OCI-M2 (cell line): ENCODE measurements around the gene HPN.
"Not testable (repeated sequence)": the region's sequence is repeated elsewhere in the genome, so short reads cannot be mapped to it uniquely, and the experiment has no call there.

ENCODE experiments used
- DNase-seq: peaks from one replicate; lab custom pipeline; 2025; ENCODE audit not compliant: unreplicated experiment; lab: John Stamatoyannopoulos, UW

Gene HPN

GRCh38 chr19:35027009-35027408 lies 14.5 kb upstream of the HPN start:
- no peak for DNase-seq

DNA sequence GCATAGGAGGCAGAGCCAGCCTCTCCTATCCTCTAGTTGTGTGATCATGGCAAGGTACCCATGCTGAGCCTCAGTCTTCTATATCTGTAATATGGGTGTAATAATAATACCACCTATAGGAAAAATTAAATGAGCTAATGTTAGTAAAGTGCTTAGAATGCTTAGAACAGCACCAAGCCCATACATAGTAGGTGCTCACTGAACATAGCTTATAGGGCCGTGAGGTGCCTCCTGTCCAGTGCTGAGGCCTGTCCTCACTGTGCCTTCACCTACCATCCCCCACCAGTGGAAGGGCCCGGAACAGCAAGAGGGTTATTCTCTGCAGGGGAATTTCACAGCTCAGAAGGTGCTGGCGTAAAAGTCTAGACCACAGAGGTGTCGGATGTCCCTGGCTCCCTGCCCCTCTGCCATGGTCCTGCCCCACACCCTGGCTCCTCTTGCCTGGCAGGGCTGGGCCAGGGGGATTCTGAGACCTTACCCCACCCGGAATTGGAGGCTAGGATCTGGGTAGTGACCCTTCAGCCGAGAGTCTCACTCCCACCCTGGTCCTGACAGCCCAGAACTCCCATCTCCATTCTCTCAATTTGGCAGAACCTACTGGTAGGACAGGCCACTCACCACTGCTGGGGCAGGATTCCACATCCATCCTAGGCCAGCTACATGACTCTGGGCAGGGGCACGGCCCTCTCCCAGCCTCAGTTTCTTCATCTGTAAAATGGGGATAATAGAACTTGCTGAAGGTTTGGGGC lies 13.5 kb upstream of the HPN start:
- no peak for DNase-seq

GRCh38 chr19:35028600-35028885 lies 13.0 kb upstream of the HPN start:
- DNase-seq, result not testable (repeated sequence)

DNA sequence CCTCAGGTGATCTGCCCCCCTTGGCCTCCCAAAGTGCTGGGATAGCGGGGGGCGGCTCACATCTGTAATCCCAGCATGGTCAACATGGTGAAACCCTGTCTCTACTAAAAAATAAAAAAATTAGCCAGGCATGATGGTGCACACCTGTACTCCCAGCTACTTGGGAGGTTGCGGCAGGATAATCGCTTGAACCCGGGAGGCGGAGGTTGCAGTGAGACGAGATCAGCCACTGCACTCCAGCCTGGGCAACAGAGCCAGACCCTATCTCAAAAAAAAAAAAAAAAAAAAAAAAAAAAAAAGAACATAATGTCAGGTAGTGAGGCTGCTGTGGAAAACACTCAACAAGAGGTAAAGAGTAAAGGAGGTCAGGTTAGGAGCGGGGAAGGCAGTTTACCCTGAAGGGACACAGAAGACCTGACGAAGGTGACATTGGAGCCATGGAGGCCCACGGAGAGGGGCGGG lies 12.2 kb upstream of the HPN start:
- DNase-seq, result not testable (repeated sequence)

DNA sequence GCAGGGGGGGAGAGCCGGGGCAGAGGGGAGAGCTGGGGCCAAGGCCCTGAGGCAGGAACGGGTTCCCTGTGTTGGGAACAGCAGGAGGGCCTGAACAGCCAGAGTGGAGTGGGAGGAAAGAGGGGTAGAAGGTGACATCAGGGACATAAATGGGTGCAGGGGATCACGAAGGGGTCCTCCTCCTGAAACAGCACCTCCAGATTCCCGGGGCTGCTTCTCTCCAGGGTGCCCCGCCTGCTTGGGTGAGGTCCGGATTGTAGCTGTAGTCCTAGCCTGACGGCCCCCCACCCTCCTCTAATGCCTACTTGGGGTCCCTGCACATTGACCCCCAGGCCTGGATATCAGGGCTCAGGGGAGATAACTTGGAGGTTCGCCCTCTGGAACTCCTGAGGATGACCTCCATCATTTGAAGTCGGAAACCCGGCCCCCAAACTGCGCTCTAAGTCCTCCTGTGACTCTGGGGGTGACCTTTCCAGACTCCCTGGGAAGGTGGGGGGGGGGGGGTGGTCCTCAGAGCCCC lies 11.7 kb upstream of the HPN start:
- no peak for DNase-seq

DNA sequence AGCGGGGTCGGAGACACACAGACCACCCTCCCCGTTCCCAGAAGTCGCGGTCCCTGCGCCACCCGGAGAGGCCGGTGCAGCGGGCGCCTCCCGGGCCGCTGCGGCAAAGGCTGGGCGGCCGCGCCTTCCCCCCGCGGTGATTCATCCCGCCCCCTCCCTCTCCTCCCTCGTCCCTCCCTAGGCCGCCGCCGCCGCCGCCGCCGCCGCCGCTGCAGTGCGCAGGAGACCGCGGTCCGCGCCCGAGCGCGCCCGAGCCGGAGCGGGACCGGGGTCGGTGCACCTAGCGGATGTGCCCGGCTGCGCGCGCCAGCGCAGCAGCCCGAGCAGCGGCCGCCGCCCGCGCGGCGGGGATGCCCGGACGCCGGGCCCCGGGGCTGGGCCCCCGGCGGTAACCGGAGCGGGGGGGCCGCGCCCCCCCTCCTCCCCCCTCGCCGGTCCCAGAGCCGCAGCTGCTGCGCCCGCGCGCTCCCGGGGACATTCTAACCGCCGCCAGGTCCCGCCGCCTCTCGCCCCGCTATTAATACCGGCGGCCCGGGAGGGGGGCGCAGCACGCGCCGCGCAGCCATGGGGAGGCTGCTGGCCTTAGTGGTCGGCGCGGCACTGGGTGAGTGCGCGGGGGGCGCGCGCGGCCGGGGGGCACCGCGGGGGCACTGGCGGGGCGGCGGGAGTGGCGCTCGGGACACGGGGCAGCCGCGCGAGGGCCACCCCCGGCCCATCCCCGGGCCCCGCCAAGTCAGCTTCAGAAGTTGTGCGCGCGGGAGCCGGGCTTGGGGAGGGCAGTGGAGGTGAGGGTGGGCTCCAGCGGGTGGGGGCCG lies 11.1 kb upstream of the HPN start, which contains the start of gene SCN1B:
Gene SCN1B (plus strand): TSS at position 214 of the 815 bp plus-strand sequence. CDS start 351 bp downstream, at position 565.
- DNase-seq, result no peak

- DNase-seq, result no peak
Observed at GRCh38 chr19:35031072-35031881, 10.2 kb upstream of the HPN start.

DNA sequence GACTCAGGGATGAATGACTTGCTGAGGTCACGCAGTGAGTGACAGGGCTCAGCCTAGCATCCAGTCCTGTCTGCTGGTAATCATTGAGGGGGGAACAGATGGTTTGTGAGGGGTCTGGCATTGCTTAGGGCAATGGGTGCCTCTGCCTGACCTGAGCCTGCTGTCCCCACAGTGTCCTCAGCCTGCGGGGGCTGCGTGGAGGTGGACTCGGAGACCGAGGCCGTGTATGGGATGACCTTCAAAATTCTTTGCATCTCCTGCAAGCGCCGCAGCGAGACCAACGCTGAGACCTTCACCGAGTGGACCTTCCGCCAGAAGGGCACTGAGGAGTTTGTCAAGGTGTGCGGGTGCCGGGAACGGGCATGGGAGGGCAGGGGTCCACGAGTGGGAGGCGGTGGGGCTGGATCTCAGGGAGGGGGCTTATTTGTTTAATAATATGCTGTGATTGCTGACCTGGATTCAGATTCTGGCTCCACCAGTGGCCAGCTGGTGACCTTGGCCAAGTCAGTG lies 9.1 kb upstream of the HPN start:
- DNase-seq, result no peak

DNA sequence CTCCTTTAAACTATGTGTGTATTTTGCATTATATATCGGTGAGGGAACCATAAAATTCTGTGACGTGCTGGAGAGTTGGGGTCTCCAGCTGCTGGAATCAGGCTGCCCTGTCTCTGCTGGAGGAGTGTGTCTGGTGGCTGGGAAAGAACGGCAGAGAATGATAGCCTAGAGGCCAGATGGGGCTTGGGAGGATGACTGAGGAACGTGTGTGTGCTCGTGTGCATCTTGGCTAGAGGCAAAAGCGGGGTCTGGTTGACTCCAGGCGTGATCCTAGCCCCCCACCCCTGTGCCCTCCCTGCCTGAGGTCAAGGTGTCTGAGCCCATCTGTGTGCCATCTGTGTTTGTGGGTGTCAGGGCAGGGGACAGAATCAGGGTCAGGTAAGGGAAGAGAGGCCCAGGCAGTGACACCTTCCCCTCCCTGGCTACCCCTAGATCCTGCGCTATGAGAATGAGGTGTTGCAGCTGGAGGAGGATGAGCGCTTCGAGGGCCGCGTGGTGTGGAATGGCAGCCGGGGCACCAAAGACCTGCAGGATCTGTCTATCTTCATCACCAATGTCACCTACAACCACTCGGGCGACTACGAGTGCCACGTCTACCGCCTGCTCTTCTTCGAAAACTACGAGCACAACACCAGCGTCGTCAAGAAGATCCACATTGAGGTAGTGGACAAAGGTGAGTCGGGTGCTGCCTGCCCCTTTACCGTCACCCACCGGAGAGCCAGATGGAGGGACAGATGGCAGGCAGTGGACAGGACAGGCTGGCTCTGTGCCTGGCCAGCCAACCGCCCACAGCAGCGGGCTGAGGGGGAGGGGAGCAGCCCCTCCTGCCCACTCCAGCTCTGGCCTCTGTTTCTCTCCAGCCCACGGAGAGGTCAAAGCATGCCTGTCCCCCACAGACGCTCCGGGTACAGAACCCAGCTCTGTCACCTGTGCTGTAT lies 8.2 kb upstream of the HPN start:
- no peak for DNase-seq

DNA sequence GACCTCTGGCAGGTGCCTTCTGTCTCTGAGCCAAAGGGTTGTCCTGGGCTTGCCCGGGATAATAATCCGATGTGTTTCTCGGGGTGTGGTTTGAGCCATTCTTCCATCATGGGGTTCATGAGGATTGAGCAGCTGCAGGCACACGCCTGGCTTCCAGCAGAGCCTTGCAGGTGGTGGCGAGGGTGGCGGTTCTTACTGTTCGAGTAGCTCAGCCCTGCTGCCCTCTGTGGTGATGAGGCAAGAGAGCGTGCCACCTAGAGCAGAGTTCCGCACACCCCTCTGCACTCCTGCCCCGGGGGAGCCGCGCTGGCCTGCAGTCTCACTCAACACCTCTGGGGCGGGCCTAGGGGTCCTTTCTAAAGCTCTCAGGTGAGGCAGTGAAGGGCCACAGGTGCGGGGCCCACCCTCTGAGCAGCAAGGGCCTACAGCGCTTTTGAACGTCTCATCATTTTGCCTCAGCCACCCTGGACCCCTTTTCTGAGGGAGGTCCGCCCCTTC lies 7.5 kb upstream of the HPN start:
- DNase-seq, result no peak

GRCh38 chr19:35034588-35035382 lies 6.7 kb upstream of the HPN start:
- no peak for DNase-seq

DNA sequence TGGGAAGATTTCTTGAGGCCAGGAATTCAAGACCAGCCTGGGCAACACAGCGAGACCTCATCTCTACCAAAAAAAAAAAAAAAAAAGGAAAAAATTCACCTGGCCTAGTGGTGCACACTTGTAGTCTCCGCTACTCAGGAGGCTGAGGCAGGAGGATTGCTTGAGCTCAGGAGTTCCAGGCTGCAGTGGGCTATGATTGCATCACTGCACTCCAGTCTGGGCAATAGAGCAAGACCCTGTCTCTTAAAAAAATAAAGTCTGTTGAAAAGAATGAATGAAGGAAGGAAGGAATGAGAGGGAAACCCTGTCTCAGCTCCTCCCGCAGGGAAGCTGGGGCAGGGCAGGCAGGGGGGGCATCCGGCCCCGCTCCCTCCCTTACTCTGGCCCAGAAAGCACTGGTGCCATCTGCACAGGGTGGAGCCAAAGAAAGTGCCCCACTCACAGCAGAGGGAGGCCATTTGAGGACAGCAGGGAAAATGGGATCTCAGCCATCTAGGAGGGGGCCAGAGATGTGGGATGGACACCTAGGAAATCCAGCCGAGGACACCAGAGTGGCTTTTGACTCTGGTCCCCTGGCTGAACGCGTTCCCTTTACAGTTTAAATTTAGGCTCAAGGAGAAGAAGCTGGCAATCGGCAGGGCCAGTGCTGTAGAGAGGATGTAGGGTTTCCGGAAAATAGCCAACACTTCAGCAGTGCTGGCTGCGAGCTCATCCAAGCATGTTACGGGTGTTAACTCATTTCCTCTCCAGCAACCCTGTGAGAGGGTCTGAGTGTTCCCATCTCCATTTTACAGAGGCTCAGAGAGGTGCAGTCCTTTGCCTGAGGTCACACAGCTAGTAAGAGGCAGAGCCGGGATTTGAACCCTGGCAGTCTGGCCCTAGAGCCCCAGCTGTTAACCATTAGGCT lies 3.6 kb upstream of the HPN start:
- no peak for DNase-seq

DNA sequence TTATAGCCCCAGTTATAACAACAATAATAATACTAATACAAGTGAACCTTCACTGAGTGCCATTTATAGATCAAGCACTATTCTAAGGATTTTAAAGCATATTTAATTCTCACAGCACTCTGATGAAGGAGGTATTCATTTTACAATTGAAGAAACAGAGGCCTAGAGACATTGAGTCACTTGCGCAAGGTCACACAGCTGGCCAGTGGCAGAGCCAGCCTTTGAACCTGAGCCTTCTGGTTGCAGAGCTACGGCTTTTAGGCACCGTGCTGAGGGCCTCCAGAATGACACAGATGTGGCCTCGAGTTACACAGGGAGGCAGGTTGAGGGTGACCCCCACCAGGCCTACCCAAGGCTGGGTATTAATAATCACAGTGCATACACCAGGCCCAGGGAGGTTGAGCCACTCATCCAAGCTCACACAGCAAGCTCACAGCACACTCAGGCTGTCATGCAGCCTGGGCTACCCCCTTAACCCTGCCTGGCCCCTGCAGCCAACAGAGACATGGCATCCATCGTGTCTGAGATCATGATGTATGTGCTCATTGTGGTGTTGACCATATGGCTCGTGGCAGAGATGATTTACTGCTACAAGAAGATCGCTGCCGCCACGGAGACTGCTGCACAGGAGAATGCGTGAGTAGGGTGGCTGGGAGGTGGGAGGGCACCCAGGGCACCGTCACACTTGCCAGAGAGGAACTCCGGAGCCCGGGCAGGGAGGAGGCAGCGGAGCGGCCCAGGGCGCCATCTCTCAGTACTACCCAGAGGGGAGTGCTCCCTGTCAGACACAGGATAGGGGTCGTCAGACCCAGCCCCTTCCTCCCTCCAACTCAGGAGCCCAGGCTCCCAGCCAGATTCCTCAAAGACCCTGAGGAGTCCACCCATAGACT lies 2.7 kb upstream of the HPN start:
- DNase-seq, result no peak

- DNase-seq, result no peak
Observed at GRCh38 chr19:35039881-35040825, 1.4 kb upstream of the HPN start.

DNA sequence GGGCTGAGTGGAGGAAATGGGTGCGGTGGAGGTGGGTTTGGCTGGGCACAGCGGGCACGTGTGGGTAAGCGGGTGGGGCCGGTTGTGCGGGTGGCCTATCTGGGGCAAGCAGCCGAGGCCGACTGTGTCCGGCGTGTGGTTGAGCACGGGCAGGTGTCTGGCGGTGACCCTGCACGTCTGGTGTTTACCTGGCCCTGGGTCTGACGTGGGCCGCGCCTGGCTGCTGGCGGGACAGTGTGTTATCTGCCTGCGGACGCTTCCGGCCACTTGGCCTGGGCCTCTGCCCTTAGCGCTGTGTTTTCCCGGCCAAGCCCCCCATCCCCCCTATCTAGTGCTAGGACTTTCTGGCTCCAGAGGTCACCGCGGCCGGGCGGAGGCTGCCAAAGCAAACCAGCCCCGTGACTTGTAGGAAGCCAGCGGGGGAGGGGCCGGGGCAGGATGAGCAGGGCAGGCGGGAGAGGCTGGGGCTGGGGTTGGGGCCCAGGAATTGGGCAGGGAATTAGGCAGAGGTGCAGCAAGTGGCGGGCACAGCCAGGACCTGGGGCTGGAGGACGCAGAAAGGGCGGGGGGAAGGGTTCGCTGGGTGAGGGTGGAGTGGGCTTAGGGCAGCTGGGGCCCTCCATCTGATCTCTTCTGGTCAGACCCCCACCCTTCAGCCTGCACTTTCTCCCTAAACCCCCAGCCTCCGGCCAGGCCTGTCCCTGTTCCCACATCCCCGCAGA lies 534 bp upstream of the HPN start:
- no peak for DNase-seq
